HCT116 (cell line): ENCODE data around the gene PRR36.

Source experiments
- POLR2AphosphoS5 ChIP-seq: IDR thresholded peaks from 2 replicates; pipeline ENCODE4 v1.6.1; 2011; ENCODE audit warnings: mild to moderate bottlenecking, low read depth, low read length, moderate library complexity
- TF ChIP-seq, protein P1 (sequence below): IDR thresholded peaks from 2 replicates; pipeline ENCODE4 v1.6.1; 2012
- TF ChIP-seq, protein P2 (sequence below), 3 experiments: fragments of 200-600 bp in 1 of 3; sonication (generic) in 1 of 3; IDR thresholded peaks in 2 of 3; conservative IDR thresholded peaks in 1 of 3; 2 replicates each; pipeline ENCODE4 v1.5.1; 2012 to 2017; ENCODE audit warnings: low read depth in 2 of 3, low read length in 2 of 3, antibody characterized with exemption in 1 of 3, borderline replicate concordance in 1 of 3, control low read depth in 1 of 3, mild to moderate bottlenecking in 1 of 3, mixed read lengths in 1 of 3, mixed run types in 1 of 3, moderate library complexity in 1 of 3; ENCODE audit not compliant: insufficient read depth in 1 of 3

DNA sequence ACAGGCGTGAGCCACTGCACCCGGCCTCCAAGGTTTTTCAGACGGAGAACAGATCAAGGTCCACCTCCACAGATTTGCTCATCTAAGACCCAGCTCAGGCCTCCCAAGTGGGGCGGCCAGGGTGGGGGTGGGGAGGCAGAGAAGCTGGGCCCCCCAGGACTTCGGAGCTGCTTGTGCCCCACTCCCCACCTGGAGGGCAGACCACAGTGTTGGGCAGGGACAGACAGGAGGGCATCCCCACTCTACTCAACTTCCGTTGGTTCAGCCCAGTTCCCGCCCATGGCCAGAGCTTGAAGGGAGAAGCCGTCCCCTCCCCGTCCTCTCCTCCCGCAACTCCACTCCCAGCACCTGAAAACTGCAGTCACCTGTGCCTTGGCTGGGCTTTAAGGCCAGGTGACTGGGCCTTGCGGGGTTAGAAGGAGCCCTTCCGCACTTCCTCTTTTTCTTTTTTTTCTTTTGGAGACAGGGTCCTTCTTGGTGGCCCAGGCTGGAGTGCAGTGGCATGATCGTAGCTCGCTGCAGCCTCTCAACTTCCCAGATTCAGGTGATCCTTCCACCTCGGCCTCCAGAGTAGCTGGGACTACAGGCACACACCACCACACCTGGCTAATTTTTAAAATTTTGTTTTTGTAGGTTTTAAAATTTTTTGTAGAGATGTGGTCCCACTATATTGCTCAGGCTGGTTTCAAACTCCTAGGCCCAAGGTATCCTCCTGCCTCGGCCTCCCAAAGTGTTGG is 13.4 kb upstream of the PRR36 start:
- no peak for TF ChIP-seq POLR2AphosphoS5
- TF ChIP-seq, protein P1, sequence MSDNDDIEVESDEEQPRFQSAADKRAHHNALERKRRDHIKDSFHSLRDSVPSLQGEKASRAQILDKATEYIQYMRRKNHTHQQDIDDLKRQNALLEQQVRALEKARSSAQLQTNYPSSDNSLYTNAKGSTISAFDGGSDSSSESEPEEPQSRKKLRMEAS: no peak
- TF ChIP-seq, protein P2, sequence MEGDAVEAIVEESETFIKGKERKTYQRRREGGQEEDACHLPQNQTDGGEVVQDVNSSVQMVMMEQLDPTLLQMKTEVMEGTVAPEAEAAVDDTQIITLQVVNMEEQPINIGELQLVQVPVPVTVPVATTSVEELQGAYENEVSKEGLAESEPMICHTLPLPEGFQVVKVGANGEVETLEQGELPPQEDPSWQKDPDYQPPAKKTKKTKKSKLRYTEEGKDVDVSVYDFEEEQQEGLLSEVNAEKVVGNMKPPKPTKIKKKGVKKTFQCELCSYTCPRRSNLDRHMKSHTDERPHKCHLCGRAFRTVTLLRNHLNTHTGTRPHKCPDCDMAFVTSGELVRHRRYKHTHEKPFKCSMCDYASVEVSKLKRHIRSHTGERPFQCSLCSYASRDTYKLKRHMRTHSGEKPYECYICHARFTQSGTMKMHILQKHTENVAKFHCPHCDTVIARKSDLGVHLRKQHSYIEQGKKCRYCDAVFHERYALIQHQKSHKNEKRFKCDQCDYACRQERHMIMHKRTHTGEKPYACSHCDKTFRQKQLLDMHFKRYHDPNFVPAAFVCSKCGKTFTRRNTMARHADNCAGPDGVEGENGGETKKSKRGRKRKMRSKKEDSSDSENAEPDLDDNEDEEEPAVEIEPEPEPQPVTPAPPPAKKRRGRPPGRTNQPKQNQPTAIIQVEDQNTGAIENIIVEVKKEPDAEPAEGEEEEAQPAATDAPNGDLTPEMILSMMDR (IDR thresholded peaks at IDR 0.05 in 2 of 3, conservative IDR thresholded peaks at IDR 0.05 in 1 of 3; ENCODE audit: borderline replicate concordance in 1 of 3, insufficient read depth in 1 of 3, low read depth in 2 of 3, low read length in 2 of 3): no peak
